Amniotic epithelial cell (primary cell): ENCODE results near the gene PPARG.

Experiments
- DNase-seq: peaks from one replicate; pipeline ENCODE4 v3.0.0-alpha.2; 2010; ENCODE audit warnings: low read depth

Gene PPARG

GRCh38 chr3:12415014-12415680 is 126.3 kb downstream of the PPARG start:
- no peak for DNase-seq

DNA sequence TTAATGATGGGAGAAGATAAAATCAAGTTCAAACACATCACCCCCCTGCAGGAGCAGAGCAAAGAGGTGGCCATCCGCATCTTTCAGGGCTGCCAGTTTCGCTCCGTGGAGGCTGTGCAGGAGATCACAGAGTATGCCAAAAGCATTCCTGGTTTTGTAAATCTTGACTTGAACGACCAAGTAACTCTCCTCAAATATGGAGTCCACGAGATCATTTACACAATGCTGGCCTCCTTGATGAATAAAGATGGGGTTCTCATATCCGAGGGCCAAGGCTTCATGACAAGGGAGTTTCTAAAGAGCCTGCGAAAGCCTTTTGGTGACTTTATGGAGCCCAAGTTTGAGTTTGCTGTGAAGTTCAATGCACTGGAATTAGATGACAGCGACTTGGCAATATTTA is 127.9 kb downstream of the PPARG start:
- DNase-seq = no peak

GRCh38 chr3:12420393-12420792 is 131.5 kb downstream of the PPARG start:
- no peak for DNase-seq

DNA sequence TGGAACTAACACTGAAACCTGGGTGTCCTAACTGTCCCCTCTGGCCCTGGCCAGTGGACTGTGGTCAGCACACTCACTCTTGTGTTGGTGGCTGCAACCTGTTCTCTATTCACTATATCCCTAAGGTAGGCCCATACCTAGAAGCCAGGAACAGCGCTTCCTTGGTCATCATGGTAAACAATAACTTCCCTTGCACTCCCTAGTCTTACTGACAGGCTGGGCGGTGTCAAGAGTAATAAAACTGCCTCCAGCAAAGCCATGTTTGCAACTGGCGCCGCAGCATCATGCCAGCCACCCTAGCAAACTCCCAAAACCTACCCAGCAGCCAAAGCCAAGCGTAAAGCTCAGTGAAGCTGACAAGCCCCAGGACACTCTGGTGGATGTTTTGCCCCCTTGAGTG is 132.3 kb downstream of the PPARG start:
- no peak for DNase-seq

DNA sequence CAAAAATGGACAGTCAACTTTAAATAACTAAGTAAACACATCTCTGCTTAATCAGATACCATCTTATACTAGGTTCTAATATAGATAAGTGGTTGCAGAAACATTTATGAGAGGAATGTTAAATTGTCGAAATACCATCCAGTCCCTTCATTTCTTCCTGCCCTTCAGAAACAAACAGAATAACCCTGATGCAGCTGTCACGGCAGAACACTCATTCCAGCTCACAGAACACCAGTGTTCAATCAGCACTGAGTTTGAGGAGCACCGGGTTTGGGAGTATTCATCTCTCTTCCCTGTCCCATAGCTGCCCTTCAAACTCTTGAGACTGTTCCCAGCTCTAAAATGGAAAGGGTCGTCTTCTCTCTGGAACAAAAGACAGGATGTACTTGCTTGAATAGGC is 134.3 kb downstream of the PPARG start:
- DNase-seq = no peak

DNA sequence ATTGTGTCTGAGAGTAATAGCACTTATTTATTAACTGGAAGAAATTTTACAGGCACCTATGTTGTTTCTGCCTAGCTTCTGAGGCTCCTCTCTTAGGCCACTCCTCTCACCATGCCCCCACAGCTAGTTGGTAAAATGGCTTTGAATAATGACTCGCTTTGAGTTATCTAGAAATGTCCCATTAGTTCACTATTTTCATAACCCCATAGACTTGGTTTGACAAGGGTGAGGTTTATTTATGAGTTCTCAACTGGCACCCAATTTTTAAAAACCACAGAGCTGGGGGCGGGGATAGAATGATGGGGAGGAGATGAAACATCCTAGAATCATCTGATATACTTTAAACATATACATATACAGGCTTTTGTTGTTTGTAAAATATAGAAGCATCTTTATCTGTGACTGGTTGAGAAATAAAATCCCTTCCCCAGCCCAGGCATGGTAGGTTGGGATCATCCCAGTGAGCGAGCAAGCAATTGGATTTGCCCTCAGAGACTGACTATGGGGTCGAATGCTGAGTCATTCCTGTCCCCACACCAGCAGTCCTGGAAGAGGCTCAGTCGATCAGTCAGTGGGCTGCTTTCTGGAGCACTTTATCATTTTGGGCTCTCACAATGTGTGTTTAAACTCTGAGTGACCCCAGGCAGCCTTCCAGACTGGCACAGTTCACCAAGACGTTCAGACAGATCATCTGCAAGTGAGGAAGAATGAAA is 135.2 kb downstream of the PPARG start:
- peak; percentile 73 for DNase-seq

- DNase-seq = peak; percentile 25
These were observed 135.9 kb downstream of the PPARG start for GRCh38 chr3:12424635-12425319.

DNA sequence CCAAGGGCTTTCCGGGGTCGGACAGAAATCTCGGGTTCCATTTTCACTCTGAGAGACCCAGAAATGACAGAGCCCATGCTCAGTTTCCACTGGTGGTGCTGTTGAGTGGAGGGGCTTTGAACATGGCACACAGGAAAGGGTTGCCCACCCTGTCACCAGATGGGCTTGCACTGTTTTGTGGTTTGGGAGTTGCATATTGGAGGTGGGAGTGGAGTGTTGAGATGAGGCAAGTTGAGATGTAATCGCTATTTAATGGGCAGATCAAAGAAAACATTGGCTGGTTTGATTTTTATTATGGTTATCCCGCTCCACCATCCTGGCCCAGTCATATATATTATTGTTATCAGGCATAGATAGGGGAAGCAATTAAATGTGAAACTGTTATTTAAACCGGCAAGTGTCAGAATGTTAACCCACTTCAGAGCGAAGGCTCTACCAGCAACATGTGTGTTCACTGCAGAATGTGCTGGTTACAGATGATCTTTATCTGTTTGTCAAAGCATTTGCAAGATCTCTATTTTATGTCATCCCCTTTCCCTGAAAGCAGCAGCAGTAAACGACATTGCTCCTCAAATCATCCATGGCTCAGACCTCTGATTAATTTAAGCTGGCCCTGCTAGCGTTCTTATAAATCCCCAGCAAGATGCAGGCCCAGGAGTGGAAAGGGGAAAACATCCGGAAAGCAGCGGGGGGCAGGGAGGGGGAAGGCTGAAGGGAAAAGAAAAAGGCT is 137.1 kb downstream of the PPARG start:
- no peak for DNase-seq

DNA sequence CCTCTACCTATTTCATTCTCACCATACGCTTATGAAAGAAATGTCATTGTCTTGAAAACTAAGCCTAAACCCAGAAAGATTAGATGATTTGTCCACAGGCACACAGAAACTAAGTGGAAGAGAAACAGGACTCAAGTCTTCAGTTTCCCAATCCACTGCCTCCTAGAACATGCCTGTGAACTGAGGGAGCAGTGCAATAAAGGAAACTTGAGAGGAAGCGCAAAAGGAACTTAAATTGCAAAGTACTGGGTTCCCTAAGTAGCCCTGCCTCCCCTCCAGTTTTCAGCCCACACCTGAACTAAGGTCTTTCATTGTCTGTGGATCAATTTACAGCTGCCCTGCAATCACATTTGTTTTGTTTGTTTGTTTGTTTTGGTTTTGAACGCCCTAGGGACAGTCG is 138.7 kb downstream of the PPARG start:
- peak; percentile 20 for DNase-seq

DNA sequence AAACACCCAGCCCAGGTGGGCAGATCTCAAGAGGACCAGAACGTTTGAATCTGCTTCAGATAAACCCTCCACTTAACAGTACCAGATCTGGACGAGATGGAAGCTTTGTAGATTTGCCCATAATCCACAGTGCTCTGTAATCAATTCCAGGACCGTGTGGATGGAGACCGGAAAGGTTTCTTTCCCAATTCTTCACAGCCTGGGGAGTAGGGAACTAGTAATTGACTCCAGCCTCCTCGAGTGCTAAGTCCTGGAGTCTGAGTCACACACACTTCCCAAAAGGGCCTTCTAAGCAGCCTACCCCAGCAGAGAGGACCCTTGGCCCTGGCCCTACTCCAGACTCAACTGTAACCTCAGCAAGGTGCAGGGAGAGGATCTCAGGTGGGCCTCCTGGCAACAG is 139.3 kb downstream of the PPARG start:
- DNase-seq = no peak

- DNase-seq = no peak
These were observed 141.2 kb downstream of the PPARG start for GRCh38 chr3:12430086-12430485.

DNA sequence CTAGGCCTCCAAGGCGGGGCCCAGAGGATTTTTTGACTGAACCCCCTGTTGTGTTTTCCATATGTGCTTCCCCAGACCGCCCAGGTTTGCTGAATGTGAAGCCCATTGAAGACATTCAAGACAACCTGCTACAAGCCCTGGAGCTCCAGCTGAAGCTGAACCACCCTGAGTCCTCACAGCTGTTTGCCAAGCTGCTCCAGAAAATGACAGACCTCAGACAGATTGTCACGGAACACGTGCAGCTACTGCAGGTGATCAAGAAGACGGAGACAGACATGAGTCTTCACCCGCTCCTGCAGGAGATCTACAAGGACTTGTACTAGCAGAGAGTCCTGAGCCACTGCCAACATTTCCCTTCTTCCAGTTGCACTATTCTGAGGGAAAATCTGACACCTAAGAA is 145.0 kb downstream of the PPARG start:
- DNase-seq = no peak

- peak; percentile 29 for DNase-seq
These were observed 147.8 kb downstream of the PPARG start for GRCh38 chr3:12436514-12437220.

- DNase-seq = no peak
These were observed 148.3 kb downstream of the PPARG start for GRCh38 chr3:12437221-12437605.

DNA sequence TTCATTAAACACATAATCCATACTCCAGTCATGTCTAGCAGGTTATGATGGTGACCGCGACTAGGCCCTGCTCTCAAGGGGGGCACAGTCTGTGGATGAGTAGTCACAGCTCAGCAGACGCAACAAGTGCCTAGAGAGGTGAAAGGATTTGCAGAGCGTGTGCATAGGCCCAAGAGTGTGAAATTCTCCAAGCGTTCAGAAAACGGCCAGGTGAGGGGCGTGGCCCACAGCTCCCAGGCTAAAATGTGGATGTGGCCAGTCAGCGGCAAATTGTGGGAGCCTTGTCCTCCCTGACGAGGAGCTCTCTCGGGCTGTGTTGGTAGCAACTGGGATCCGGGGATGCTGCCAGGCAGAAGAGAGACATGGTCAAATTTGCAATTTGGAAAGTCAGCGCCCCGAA is 149.0 kb downstream of the PPARG start:
- no peak for DNase-seq

DNA sequence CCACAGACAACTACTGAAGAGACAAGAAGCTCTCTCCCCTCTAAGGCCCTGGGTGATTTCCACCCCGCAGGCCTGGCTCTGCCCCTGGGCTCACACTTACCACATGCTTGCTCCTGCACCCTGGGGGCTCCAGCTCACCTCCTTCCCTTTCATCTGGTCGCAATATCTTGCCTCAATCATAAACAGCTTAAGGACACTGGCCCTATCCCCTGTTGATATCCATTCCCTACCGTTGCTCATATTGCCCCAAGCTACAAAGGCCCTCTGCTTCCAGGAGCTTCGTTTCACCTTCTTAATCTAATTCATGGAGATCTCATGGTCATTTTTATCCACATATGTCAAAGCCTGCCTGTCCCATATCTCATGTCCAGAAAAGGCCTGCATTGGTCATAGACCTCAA is 149.4 kb downstream of the PPARG start:
- DNase-seq = no peak

DNA sequence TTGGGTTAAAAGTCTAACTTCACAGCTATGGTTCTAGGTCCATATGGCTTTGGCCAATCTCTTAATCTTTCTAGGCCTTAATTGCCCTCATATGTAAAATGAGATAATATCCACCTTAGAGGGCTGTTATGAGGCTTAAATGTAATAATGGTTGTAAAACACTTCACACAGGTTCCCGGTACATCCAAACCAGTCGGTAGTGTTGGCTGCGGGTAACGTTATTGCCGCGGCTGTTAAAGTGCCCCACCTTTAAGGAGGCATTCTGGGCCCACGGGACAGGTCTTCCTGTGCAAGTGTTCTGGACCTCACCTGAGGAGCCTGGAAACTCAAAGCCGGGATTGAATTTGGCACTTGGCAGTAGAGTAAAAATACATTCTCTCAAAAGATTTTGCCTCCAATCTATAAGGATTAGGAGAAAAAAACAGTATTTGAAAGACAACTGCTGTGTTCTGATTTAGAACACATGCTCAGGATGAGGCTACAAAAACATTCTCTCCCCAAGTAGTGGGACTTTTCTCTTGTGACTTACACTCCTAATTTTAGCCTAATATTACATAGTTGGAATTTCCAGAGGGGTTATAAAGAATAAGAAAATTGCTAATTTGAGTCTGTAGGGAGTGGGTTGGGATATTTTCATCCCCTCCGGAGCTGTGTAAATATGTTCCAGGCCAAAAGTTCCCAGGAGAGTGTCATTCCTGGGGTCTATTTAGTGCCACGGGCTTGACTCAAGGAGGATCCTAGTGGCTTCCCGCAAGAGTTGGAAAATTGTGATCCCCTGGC is 150.5 kb downstream of the PPARG start:
- DNase-seq = no peak

GRCh38 chr3:12440927-12441714 is 152.3 kb downstream of the PPARG start:
- DNase-seq = no peak

DNA sequence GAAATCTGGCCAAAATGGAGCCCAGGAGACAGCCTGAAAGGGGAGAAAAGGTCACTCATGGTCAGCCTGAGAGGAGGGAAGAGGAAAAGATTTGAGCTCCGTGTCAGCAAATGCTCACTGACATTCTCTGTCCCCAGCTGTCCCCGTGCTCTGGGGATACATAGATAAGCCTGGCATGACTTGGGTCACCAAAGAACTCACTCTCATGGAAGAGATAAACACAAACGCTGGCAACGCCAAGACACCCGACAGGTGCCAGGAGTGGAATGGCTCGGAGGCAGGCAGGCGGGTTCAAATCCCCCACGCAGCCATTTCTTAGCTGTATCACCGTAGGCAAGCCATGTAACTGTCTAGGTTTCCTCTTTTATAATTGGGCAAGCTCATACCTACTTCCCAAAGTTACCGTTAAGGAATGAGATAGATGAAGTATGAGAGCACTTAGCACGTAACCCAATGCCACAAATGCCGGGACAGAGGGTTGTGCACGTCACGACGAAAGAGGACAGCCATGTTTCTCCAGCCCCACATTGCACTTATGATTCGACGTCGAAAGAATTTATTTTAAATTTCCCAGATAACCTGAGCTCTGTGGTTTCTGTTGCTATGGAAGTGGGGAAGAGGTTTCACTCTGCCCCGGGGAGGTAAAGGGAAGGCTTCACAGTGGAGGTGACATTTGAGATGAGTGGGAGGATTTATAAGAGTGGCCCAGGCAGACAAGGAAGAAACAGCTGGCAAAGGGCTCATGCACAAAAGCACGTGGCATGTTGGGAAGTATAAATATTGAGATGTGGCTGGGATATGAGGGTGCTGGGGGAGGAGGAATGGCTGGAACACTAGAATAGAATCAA is 154.0 kb downstream of the PPARG start:
- peak; percentile 45 for DNase-seq
